HepG2 (cell line): ENCODE results near the gene GATD1. TPM values are rescaled to one million over a fixed set of nuclear protein-coding genes. Genes with fewer than 3 reads are reported as not detected.

Experiments used
- ATF7-NPFF ChIP-seq: sonication (generic); formaldehyde crosslinking; IDR thresholded peaks from 2 replicates; pipeline ENCODE4 v1.8.1; 2023; ENCODE audit warnings: mild to moderate bottlenecking, low read depth, missing genetic modification reagents, moderate library complexity
- DMAP1 ChIP-seq: IDR thresholded peaks from 2 replicates; pipeline ENCODE4 v1.6.1; 2016
- GATA4 ChIP-seq: sonication (generic); IDR thresholded peaks from 2 replicates; pipeline ENCODE4 v1.6.1; 2016; ENCODE audit warnings: antibody characterized with exemption, low read depth, borderline replicate concordance
- GATAD1 ChIP-seq: IDR thresholded peaks from 2 replicates; pipeline ENCODE4 v1.6.1; 2016; ENCODE audit warnings: missing genetic modification reagents, missing compliant biosample characterization
- MYNN ChIP-seq: sonication (generic); formaldehyde crosslinking; IDR thresholded peaks from 2 replicates; pipeline ENCODE4 v1.4.0; 2020; ENCODE audit warnings: mild to moderate bottlenecking, low read depth, missing genetic modification reagents
- NFYC ChIP-seq: IDR thresholded peaks from 2 replicates; pipeline ENCODE4 v1.6.1; 2016; ENCODE audit warnings: missing genetic modification reagents, missing compliant biosample characterization
- POLR2A ChIP-seq, 2 experiments: IDR thresholded peaks; 2 replicates each; pipeline ENCODE4 v1.6.1; 2011; ENCODE audit warnings: low read depth in 2 of 2, low read length in 2 of 2, mild to moderate bottlenecking in 1 of 2, moderate library complexity in 1 of 2; ENCODE audit not compliant: insufficient read depth in 1 of 2
- PPARG ChIP-seq: conservative IDR thresholded peaks from 2 replicates; pipeline ENCODE4 v1.6.1; 2016; ENCODE audit warnings: missing biosample characterization, missing genetic modification reagents
- SPEN ChIP-seq: sonication (generic); formaldehyde crosslinking; IDR thresholded peaks from 2 replicates; pipeline ENCODE4 v1.5.1; 2020; ENCODE audit warnings: low read depth, mild to moderate bottlenecking, missing genetic modification reagents
- TAF1 ChIP-seq: sonication (generic); formaldehyde crosslinking; IDR thresholded peaks from 2 replicates; pipeline ENCODE4 v1.4.0; 2020; ENCODE audit warnings: missing genetic modification reagents
- TARDBP ChIP-seq: sonication (generic); formaldehyde crosslinking; IDR thresholded peaks from 2 replicates; pipeline ENCODE4 v1.8.0; 2022; ENCODE audit warnings: mild to moderate bottlenecking, missing genetic modification reagents
- ZFX ChIP-seq: sonication (generic); formaldehyde crosslinking; IDR thresholded peaks from 2 replicates; pipeline ENCODE4 v1.4.0; 2020; ENCODE audit warnings: mild to moderate bottlenecking, low read depth, missing genetic modification reagents, moderate library complexity
- ZFY ChIP-seq: sonication (generic); formaldehyde crosslinking; IDR thresholded peaks from 2 replicates; pipeline ENCODE4 v1.4.0; 2020; ENCODE audit warnings: missing genetic modification reagents
- ZNF251 ChIP-seq: sonication (generic); formaldehyde crosslinking; IDR thresholded peaks from 2 replicates; pipeline ENCODE4 v1.9.0; 2021; ENCODE audit warnings: mild to moderate bottlenecking, missing genetic modification reagents
- ZNF605 ChIP-seq: sonication (generic); formaldehyde crosslinking; IDR thresholded peaks from 2 replicates; pipeline ENCODE4 v1.8.0; 2022; ENCODE audit warnings: mild to moderate bottlenecking, missing genetic modification reagents
- ZNF720 ChIP-seq: sonication (generic); formaldehyde crosslinking; IDR thresholded peaks from 2 replicates; pipeline ENCODE4 v1.4.0; 2020; ENCODE audit warnings: missing genetic modification reagents
- ZNF800 ChIP-seq: sonication (generic); formaldehyde crosslinking; IDR thresholded peaks from 2 replicates; pipeline ENCODE4 v1.4.0; 2020; ENCODE audit warnings: missing genetic modification reagents
- ZNF883 ChIP-seq: sonication (generic); formaldehyde crosslinking; IDR thresholded peaks from 2 replicates; pipeline ENCODE4 v1.5.1; 2020; ENCODE audit warnings: mild to moderate bottlenecking, missing genetic modification reagents; ENCODE audit errors: not compliant biosample characterization
- ZSCAN29 ChIP-seq: sonication (generic); formaldehyde crosslinking; conservative IDR thresholded peaks from 2 replicates; pipeline ENCODE4 v1.4.0; 2020; ENCODE audit warnings: mild to moderate bottlenecking, missing genetic modification reagents
- polyA plus RNA-seq, 8 experiments: library from polyadenylated mRNA; depleted of rRNA in 3 of 8; stranded (reverse) in 7 of 8; unstranded in 1 of 8; fragments of >200 nt; fragmentation: Illumina TruSeq in 4 of 8; extraction: Trizol in 4 of 8; gene quantifications; 2 replicates each; pipeline versions ENCODE4 v1.2.1 to v1.2.3, GENCODE V29; 2011 to 2016; ENCODE audit warnings: low read depth in 4 of 8, missing spikeins in 1 of 8, mixed read lengths in 1 of 8; ENCODE audit not compliant: insufficient read depth in 1 of 8
- total RNA-seq, 5 experiments: library from RNA; depleted of rRNA; stranded (reverse); fragments of >200 nt; fragmentation: Illumina TruSeq; extraction: Trizol; gene quantifications; 2 replicates each; pipeline ENCODE4 v1.2.3, GENCODE V29; 2016; ENCODE audit warnings: low read depth in 1 of 5
- TF ChIP-seq, protein P1 (sequence below): sonication (generic); formaldehyde crosslinking; IDR thresholded peaks from 2 replicates; pipeline ENCODE4 v1.4.0; 2020; ENCODE audit warnings: mild to moderate bottlenecking, missing genetic modification reagents
- TF ChIP-seq, protein P2 (sequence below): sonication (generic); formaldehyde crosslinking; IDR thresholded peaks from 2 replicates; pipeline ENCODE4 v1.4.0; 2020; ENCODE audit warnings: missing genetic modification reagents
- TF ChIP-seq, protein P3 (sequence below): sonication (generic); formaldehyde crosslinking; IDR thresholded peaks from 2 replicates; pipeline ENCODE4 v1.4.0; 2020; ENCODE audit warnings: missing genetic modification reagents
- TF ChIP-seq, protein P4 (sequence below): sonication (generic); formaldehyde crosslinking; IDR thresholded peaks from 2 replicates; pipeline ENCODE4 v1.5.0; 2020; ENCODE audit warnings: mild to moderate bottlenecking, missing genetic modification reagents, borderline replicate concordance

The GATD1 gene
- total and polyA plus RNA-seq, 2 of the 13 experiments (the other 11 are each of a cell fraction or from before 2014, with no cell fraction given), result 31.3 to 60.5 TPM

GRCh38 chr11:819129-819931 is 42.0 kb upstream of the GATD1 start (continued):
- TF ChIP-seq TARDBP (CRISPR knock-in tag) (peak; percentile 36; the same call in 1 of the 2 replicates), ZNF720 (no peak), PPARG (no peak), TAF1 (CRISPR knock-in tag) (peak; percentile 51), ZNF883 (CRISPR knock-in tag) (peak; percentile 55), ZFY (CRISPR knock-in tag) (peak; percentile 81), GATA4 (peak; percentile 49; the same call in 1 of the 2 replicates), POLR2A (IDR thresholded peaks at IDR 0.05; ENCODE audit: insufficient read depth in 1 of 2, low read depth in 2 of 2, low read length in 2 of 2) (peak in 1 of 2 experiments; percentile 89; a peak in 2 of 4 replicates), ZNF251 (CRISPR knock-in tag) (no peak), ZNF800 (CRISPR knock-in tag) (no peak), DMAP1 (CRISPR knock-in tag) (peak; percentile 55; the same call in 1 of the 2 replicates), NFYC (peak; percentile 63), ZFX (CRISPR knock-in tag) (peak; percentile 88), GATAD1 (CRISPR knock-in tag) (0 out of 2 replicates have a peak, but pooled peaks have one; percentile 19), MYNN (CRISPR knock-in tag) (peak; percentile 28; the same call in 1 of the 2 replicates), SPEN (0 out of 2 replicates have a peak, but pooled peaks have one; percentile 74), ATF7-NPFF (CRISPR knock-in tag) (peak; percentile 81; the same call in 1 of the 2 replicates), ZNF605 (peak; percentile 7; the same call in 1 of the 2 replicates), ZSCAN29 (CRISPR knock-in tag) (peak; percentile 16; the same call in 1 of the 2 replicates)
- TF ChIP-seq, protein P1, sequence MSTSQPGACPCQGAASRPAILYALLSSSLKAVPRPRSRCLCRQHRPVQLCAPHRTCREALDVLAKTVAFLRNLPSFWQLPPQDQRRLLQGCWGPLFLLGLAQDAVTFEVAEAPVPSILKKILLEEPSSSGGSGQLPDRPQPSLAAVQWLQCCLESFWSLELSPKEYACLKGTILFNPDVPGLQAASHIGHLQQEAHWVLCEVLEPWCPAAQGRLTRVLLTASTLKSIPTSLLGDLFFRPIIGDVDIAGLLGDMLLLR (CRISPR knock-in tag), result no peak; the same call in 1 of the 2 replicates
- TF ChIP-seq, protein P2, sequence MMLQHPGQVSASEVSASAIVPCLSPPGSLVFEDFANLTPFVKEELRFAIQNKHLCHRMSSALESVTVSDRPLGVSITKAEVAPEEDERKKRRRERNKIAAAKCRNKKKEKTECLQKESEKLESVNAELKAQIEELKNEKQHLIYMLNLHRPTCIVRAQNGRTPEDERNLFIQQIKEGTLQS (CRISPR knock-in tag), result no peak
- TF ChIP-seq, protein P3, sequence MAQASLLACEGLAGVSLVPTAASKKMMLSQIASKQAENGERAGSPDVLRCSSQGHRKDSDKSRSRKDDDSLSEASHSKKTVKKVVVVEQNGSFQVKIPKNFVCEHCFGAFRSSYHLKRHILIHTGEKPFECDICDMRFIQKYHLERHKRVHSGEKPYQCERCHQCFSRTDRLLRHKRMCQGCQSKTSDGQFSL (CRISPR knock-in tag), result no peak
- TF ChIP-seq, protein P4, sequence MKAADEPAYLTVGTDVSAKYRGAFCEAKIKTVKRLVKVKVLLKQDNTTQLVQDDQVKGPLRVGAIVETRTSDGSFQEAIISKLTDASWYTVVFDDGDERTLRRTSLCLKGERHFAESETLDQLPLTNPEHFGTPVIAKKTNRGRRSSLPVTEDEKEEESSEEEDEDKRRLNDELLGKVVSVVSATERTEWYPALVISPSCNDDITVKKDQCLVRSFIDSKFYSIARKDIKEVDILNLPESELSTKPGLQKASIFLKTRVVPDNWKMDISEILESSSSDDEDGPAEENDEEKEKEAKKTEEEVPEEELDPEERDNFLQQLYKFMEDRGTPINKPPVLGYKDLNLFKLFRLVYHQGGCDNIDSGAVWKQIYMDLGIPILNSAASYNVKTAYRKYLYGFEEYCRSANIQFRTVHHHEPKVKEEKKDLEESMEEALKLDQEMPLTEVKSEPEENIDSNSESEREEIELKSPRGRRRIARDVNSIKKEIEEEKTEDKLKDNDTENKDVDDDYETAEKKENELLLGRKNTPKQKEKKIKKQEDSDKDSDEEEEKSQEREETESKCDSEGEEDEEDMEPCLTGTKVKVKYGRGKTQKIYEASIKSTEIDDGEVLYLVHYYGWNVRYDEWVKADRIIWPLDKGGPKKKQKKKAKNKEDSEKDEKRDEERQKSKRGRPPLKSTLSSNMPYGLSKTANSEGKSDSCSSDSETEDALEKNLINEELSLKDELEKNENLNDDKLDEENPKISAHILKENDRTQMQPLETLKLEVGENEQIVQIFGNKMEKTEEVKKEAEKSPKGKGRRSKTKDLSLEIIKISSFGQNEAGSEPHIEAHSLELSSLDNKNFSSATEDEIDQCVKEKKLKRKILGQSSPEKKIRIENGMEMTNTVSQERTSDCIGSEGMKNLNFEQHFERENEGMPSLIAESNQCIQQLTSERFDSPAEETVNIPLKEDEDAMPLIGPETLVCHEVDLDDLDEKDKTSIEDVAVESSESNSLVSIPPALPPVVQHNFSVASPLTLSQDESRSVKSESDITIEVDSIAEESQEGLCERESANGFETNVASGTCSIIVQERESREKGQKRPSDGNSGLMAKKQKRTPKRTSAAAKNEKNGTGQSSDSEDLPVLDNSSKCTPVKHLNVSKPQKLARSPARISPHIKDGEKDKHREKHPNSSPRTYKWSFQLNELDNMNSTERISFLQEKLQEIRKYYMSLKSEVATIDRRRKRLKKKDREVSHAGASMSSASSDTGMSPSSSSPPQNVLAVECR (CRISPR knock-in tag), result peak; percentile 72
